ENCODE results near the gene TMEM52.
A peak's percentile ranks its signal among the peaks of the same experiment; 100 is the strongest.

The TMEM52 gene

DNA sequence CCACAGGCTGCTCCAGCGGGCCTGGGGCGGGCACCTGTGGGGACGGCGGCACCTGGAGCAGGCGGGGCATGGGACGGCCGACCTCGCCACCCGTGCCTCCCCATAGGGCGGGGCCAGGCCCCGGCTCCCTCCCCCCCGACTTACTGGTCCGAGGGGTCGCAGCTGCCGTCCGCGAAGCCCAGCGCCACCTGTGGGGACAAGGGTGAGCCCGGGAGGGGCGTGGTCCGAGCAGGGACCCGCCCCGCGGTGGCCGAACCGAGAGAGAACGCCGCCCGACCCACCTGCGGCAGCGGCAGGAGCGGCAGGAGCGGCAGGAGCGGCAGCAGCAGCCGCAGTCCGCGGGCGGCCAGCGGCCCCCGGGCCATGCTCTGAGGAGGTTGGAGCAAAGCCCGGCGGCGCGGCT, at the start of gene TMEM52:
TMEM52 (minus strand) TSS at position 379 of the 403 bp plus-strand sequence; CDS start at position 365, 14 bp downstream.
- no peak for DNase-seq

- DNase-seq, result no peak
Measured at GRCh38 chr1:1967879-1968278, 48.8 kb upstream of the TMEM52 start.

- DNase-seq, result no peak
Measured at GRCh38 chr1:1967151-1967550, 48.1 kb upstream of the TMEM52 start.

- no peak for DNase-seq
Measured at GRCh38 chr1:1966071-1966740, 47.1 kb upstream of the TMEM52 start.

GRCh38 chr1:1965546-1965945, 46.5 kb upstream of the TMEM52 start:
- DNase-seq, result no peak

- DNase-seq, result no peak
Measured at GRCh38 chr1:1964811-1965210, 45.7 kb upstream of the TMEM52 start.

DNA sequence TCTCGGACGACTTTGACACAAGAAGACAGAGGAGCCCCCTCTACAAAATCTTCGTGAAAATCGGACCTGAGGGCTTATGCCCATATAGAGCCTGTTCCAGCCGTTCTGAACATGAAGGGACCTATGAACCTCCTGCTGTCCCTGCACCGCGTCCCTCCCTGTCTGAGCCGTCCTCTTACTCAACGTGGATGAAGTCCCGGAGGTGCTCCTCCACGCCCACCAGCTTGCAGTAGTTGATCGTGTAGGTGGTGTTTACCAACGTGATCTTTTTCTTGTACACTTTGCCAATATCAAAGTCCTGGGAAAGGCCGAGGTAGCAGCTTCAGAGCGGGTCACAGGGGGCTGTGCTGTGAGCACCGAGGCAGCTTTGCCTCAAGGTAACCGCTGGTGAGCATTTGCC, 44.5 kb upstream of the TMEM52 start:
- DNase-seq, result no peak

GRCh38 chr1:1962752-1963151, 43.7 kb upstream of the TMEM52 start:
- DNase-seq, result no peak

GRCh38 chr1:1960480-1961196, 41.6 kb upstream of the TMEM52 start:
- no peak for DNase-seq

- peak; percentile 48 for DNase-seq
Measured at GRCh38 chr1:1959840-1960479, 40.9 kb upstream of the TMEM52 start.

DNA sequence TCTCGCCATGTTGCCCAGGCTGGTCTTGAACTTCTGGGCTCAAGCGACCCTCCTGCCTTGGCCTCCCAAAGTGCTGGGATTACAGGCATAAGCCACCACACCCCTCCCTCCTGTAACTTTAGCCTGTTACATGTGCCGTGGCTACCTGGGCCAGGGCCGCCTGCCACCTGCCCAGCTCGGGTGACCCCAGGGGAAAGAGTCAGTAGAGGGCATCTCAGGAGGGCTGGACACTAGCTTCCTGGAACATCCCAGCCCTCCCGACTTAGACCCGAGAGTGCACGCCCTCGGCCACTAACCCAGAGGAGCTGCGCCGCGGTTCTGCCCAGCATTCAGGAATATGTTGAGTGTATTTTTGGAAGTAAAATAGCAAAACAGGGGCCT, 40.4 kb upstream of the TMEM52 start:
- no peak for DNase-seq

DNA sequence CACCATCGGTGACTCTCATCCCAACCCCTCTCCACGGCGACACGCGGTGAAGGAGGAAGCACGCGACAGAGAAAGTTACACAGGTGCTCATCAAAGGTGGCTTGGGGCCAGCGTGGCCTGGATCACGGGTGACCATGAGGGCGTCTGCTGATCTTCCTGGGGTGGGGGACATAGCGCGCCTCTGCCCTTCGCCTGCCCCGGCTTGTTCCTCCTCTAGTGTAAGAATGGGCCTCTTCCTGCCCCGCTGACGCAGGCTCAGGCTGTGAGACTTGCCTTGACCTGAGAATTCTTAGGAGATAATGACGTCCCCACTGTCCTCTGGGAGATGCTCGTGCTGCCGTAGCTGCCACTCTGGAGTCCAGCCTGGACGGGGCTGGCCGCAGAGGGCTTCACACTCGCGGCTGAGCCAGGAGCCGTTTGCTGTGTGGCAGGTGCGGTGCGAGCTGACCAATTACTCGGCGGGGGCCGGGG, 39.0 kb upstream of the TMEM52 start:
- DNase-seq, result no peak

- DNase-seq, result no peak
Measured at GRCh38 chr1:1957533-1957961, 38.5 kb upstream of the TMEM52 start.

DNA sequence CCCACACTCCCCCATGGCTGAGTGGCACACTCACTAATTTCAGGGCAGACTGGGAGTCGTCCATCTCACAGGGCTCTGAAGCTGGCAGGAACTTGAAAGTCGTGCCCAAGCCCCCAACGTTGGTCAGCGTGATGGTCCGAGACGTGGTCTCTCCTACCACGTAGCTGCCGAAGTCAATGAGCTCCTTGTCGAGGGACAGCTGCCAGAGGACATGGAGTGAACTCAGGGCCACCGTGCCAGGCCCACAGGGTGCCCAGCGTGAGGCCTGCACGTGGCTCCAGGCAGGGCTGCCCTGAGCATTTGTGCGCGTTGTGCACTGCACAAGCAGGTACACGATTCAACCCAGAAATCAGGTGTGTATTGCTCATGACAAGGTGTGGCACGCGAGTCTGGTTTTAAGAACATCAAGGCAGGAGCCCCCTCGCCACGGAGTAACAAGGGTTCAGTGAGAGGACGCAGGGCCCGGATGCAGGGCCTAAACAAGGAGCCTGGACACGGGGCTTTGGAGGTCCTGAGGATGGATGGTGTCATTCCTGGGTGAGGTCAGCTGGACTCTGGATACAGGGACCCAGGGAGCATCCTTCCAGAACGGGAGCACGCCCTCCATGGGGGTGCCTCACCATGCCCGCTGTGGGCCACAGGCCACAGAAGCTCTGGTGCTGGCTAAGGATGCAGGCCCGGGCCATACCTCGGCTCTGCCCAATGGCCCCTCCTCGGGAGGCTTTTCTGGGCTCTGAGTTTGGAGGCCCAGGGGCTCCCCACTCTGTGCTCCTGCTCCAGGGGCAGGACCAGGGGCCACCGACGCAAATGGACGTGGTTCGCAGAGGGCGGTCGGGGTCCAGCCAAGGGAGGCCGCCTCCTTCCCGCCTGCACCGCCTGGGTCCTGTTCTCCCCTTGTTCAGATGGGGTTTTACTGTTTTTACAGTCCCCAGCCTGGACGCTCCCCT, 37.8 kb upstream of the TMEM52 start:
- DNase-seq, result no peak

GRCh38 chr1:1956101-1956500, 37.0 kb upstream of the TMEM52 start:
- DNase-seq, result no peak

DNA sequence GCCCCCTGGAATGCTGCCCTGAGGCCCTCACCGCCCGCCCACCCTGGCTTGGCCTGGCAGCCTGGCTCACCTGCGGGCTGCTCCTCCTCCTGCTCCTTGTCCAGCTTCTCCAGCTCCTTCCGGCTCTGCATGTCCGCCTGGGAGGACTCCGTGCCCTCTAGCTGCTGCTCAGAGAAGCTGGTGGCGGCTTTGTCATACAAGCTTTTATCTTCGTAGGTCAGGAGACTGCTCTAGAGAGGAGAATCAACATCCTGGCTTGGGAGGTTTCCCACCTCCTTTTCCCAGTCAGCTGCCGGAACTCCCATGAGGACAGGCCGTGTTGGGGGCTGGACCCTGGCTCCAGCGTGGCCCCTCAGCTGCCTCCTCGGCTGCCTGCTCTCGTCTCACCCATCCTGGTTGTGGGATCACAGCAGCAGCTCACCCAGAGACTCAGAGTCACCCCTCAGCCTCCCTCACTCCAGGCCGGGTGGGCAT, 36.6 kb upstream of the TMEM52 start:
- DNase-seq, result no peak

- DNase-seq, result no peak
Measured at GRCh38 chr1:1954831-1955441, 35.9 kb upstream of the TMEM52 start.

DNA sequence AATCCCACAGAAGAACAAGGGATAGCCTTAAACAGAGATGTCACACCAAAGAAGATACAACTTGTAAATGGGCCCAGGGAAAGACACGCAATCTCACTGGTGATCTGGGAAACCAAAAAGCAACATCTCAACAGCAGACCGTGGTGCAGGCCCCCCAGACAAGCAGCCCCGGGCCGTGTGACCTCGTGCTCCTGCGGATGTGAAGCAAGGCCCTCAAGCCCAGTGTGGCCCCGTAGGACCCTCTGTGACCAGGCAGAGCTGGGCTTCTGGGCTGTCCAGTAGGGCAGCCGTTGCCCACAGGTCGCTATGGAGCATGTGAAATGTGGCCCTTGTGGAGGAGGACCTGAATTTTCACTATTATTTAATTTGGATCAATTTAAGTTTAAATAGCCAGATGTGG, 34.9 kb upstream of the TMEM52 start:
- no peak for DNase-seq

GRCh38 chr1:1950940-1951339, 31.9 kb upstream of the TMEM52 start:
- DNase-seq, result no peak

DNA sequence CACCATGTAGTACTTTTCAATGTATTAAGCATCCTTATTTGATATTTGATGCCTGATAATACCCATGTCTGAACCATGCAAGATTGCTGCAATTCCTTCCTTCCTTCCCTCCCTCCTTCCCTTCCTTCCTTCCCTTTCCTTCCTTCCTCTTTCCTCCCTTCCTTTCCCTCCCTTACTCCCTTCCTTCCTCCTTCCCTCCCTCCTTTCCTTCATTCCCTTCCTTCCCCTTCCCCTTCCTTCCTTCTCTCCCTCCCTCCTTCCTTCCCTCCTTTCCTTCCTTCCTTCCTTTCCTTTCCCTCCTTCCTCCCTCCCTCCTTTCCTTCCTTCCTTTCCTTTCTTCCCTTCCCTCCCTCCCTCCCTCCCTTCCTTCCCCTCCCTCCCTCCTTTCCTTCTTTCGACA, 29.7 kb upstream of the TMEM52 start:
- DNase-seq, result no peak

- DNase-seq, result no peak
Measured at GRCh38 chr1:1947493-1947892, 28.4 kb upstream of the TMEM52 start.

DNA sequence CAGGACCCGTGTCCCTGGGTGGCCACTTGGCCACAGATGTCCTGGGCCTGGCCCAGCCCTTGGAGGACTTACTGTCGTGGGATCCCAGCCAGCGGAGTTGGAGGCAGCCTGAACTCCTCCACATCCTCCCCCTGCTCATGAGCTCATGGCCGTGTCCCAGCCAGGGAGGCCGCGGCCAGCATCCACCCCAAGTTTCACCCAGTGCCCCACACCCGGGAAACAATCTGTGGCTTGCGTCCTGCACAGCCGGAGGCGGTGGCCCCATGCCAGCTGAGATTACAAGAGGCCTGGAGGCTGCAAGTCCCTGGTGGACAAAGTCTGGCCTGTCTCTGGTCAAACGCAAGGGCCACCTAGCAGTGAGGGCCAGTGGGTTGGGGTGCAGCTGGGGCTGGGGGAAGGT, 27.5 kb upstream of the TMEM52 start:
- DNase-seq, result no peak
